Epithelial cell of alveolus of lung (primary cell): ENCODE data around the gene SPNS1. TPM values are rescaled to one million over a fixed set of nuclear protein-coding genes. Genes with fewer than 3 reads are reported as not detected.

Source experiments
- total RNA-seq: library from RNA; depleted of rRNA; stranded (reverse); fragments of >200 nt; gene quantifications from 2 replicates; pipeline ENCODE4 v1.2.1, GENCODE V29; 2015

SPNS1 gene, protein sequence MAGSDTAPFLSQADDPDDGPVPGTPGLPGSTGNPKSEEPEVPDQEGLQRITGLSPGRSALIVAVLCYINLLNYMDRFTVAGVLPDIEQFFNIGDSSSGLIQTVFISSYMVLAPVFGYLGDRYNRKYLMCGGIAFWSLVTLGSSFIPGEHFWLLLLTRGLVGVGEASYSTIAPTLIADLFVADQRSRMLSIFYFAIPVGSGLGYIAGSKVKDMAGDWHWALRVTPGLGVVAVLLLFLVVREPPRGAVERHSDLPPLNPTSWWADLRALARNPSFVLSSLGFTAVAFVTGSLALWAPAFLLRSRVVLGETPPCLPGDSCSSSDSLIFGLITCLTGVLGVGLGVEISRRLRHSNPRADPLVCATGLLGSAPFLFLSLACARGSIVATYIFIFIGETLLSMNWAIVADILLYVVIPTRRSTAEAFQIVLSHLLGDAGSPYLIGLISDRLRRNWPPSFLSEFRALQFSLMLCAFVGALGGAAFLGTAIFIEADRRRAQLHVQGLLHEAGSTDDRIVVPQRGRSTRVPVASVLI
- 41.9 and 49.6 TPM in 2 replicates for total RNA-seq

DNA sequence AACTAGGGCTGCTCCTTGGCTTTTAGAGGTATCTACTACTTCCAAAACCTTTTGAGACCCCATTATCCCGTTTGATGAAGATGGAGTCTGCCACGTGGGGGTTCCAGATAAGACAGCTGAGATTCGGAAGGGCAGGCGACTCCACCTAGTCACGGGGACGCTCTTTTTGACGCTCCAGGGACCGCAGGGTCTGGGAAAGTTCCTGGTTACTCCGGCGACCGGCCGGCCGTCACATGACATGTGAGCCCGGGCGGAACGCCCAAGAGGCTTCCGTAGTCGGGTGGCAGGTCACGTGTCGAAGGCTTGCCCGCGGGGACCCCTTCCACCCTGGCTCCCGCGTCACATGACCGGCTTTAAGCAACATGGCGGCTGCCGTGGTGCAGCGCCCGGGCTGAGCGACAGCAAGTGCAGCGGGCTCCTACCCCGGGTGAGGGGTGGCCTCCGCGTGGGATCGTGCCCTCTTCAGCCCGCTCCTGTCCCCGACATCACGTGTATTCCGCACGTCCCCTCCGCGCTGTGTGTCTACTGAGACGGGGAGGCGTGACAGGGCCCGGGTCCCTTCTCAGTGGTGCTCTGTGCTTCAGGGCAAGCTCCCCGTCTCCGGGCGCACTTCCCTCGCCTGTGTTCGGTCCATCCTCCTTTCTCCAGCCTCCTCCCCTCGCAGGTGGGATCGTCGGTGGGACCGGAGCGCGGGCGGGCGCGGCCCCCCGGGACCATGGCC, at the start of gene SPNS1:
SPNS1 (plus strand) TSS at position 342 of the 721 bp plus-strand sequence; CDS start at position 716, 374 bp downstream.

DNA sequence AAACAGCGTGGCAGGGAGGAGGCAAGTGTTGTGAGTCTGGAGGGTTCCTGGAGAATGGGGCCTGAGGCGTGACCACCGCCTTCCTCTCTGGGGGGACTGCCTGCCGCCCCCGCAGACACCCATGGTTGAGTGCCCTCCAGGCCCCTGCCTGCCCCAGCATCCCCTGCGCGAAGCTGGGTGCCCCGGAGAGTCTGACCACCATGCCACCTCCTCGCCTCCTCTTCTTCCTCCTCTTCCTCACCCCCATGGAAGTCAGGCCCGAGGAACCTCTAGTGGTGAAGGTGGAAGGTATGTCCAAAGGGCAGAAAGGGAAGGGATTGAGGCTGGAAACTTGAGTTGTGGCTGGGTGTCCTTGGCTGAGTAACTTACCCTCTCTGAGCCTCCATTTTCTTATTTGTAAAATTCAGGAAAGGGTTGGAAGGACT, 42.8 kb upstream of the SPNS1 start, which contains the start of gene CD19:
CD19 (plus strand) TSS at position 171 of the 425 bp plus-strand sequence; CDS start at position 201, 30 bp downstream.

DNA sequence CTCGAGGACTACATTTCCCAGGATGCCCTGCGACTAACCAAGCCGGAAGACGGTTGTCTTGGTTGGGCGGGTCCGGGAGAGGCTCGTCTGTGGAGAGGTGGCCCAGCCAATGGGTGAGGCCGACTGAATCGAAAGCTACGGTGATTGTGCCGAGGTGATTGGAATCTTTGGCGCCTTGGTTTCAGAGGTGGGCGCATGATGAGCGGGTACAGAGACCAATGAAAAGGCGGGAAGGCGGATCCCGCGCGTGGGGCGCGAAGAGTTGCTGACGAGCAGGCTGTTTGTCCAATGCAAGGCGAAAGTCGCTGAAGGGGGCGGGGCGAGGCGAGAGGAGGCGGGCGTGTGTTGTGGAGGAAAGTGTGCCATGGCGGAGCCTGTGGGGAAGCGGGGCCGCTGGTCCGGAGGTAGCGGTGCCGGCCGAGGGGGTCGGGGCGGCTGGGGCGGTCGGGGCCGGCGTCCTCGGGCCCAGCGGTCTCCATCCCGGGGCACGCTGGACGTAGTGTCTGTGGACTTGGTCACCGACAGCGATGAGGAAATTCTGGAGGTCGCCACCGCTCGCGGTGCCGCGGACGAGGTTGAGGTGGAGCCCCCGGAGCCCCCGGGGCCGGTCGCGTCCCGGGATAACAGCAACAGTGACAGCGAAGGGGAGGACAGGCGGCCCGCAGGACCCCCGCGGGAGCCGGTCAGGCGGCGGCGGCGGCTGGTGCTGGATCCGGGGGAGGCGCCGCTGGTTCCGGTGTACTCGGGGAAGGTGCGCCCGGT, 23.7 kb upstream of the SPNS1 start, which contains the start of gene NFATC2IP:
NFATC2IP (plus strand) TSS at position 290 of the 762 bp plus-strand sequence; CDS start at position 365, 75 bp downstream.

DNA sequence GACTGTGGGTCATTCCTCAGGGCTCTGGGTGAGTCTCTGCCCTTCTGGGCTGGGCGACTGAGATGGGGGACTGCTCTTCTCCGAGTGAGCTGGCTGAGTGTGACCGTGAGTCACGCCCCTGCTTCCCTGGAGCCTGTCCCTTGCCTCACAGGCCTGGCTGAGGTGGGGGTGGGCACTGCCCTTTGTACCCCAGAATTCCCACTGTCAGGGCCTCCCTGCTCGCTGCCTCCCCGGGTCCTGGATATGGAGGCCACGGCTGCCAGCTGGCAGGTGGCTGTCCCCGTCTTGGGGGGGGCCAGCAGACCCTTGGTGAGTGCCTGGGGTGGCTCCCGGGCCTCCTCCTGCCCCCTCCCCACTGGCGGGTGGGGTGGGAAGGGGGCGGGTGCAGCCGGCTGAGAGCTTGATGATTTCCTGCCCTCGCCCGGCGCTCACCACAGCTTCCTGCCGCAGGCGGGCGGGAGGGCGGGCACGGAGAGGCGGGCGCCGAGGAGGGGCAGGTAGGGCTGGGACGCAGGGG, 10.1 kb downstream of the SPNS1 start, which contains the start of gene LAT:
LAT (plus strand) TSS at position 434 of the 517 bp plus-strand sequence. CDS start 366 bp downstream, outside the sequence.

Other genes starting within 250 kb of the SPNS1 start
- gene NPIPB9, start 223.0 kb upstream of the SPNS1 start, total RNA-seq = 0.24 TPM in 1 of 2 replicates, not detected in the other
- 79.3 and 130 TPM in 2 replicates for gene ATXN2L, start 151.8 kb upstream of the SPNS1 start, total RNA-seq
- gene TUFM, start 128.4 kb upstream of the SPNS1 start, total RNA-seq = 157 and 179 TPM in 2 replicates
- 17.7 and 37.1 TPM in 2 replicates for gene SH2B1, start 110.9 kb upstream of the SPNS1 start, total RNA-seq
- gene ATP2A1, start 96.3 kb upstream of the SPNS1 start, total RNA-seq = 0.65 and 2.2 TPM in 2 replicates
- gene RABEP2, start 49.5 kb upstream of the SPNS1 start, total RNA-seq = 17.8 and 18.2 TPM in 2 replicates
- 0.26 TPM in 1 of 2 replicates, not detected in the other for gene CD19, start 42.8 kb upstream of the SPNS1 start, total RNA-seq
- gene NFATC2IP, start 23.8 kb upstream of the SPNS1 start, total RNA-seq = 9.8 and 19.2 TPM in 2 replicates
- gene LAT, start 10.3 kb downstream of the SPNS1 start, total RNA-seq = 1.4 and 1.7 TPM in 2 replicates